GM18507 (cell line): Measurements from ENCODE around the gene GLRB.
"Not testable (repeated sequence)": the region's sequence is repeated elsewhere in the genome, so short reads cannot be mapped to it uniquely, and the experiment has no call there.

Experiments used
- DNase-seq: peaks from one replicate; pipeline ENCODE4 v3.0.0; 2011; ENCODE audit warnings: low read depth; ENCODE audit not compliant: insufficient read length; ENCODE audit errors: extremely low spot score
- FAIRE-seq: peaks from 2 replicates; lab custom pipeline; 2011; peaks lifted over from hg19 to GRCh38; lab: Jason Lieb, UNC

Gene GLRB

GRCh38 chr4:157075811-157076577 lies at the start of gene GLRB:
GLRB (plus strand) TSS chr4:157076150; CDS start chr4:157078025, 1,875 bp downstream.
- DNase-seq = no peak
- no peak for FAIRE-seq

DNA sequence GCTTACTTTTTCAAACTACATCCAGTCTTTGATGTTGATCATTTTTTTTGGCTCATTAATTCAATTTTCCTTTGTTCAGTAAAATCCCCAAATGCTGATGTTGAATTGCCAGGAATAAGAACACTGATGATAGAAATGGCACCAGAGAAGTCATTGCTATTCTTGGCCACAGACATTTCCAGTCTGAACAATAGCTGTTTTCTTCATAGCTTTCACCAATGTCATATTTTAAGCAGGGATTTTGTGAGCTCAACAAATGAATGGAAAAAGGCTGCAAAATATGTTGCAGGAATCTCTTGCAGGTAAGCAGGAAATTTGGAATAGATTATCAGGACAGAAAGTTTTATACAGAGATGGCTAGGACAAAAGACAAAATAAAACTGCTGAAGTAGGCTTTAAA lies 40.5 kb upstream of the GLRB start:
- FAIRE-seq (no peak), DNase-seq (no peak)

- DNase-seq (no peak), FAIRE-seq (no peak)
Measured at GRCh38 chr4:157040405-157040804, 35.5 kb upstream of the GLRB start.

GRCh38 chr4:157043131-157043530 lies 32.8 kb upstream of the GLRB start:
- no peak for FAIRE-seq
- DNase-seq = no peak

- FAIRE-seq (peak; percentile 12), DNase-seq (no peak)
Measured at GRCh38 chr4:157045507-157046127, 30.3 kb upstream of the GLRB start.

GRCh38 chr4:157048248-157048647 lies 27.7 kb upstream of the GLRB start:
- DNase-seq (no peak), FAIRE-seq (no peak)

DNA sequence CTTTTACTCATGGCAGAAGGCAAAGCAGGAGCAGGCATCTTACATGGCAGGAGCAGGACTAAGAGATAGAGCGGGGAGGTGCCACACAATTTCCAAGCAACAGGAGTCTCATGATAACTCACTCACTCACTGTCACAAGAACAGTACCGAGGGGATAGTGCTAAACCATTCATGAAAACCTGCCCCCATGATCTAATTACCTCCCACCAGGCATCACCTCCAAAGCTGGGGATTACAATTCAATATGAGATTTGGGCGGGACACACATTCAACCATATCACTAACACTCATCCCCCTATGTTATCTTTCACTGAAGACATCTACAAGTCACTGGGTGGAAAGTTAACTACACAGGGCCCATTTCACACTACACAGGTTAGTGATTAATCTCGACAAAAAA lies 25.4 kb upstream of the GLRB start:
- FAIRE-seq (no peak), DNase-seq (no peak)

GRCh38 chr4:157052429-157053040 lies 23.4 kb upstream of the GLRB start:
- FAIRE-seq = no peak
- no peak for DNase-seq

DNA sequence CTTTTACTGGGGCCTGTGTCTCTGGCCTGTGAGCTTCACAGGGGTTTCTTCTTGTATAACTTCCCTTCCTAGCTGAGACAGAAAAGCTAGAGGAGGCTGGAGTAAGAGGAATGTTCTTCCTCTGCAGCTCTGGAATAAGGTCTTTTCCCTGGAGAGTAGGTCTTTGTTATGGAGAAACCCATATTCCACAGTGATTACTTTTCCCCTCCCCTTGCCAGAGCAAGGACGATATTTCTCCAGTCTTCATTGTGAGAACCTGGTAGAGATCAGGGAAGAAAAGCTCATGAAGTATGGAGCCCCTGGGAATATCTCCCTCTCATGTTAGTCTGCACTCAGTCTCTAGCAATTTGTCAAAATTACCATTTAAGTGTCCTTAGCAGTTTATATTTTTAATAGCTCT lies 18.7 kb upstream of the GLRB start:
- FAIRE-seq = no peak

DNA sequence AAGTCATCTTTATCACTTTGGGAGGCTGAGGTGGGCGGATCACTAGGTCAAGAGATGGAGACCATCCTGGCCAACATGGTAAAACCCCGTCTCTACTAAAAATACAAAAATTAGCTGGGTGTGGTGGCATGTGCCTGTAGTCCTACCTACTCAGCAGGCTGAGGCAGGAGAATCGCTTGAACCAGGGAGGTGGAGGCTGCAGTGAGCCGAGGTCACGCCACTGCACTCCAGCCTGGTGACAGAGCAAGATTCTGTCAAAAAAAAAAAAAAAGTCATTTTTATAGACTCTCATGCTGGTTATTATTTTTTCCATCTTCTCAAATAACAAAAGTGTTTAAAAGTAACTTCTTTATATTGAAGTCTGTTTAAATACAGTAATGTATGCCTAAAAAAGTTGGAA lies 17.1 kb upstream of the GLRB start:
- FAIRE-seq, DNase-seq: not testable (repeated sequence)

More for the DNA sequence above, 18.7 kb upstream of the GLRB start:
- DNase-seq = no peak

GRCh38 chr4:157072002-157072401 lies 3.9 kb upstream of the GLRB start:
- FAIRE-seq (no peak), DNase-seq (no peak)

DNA sequence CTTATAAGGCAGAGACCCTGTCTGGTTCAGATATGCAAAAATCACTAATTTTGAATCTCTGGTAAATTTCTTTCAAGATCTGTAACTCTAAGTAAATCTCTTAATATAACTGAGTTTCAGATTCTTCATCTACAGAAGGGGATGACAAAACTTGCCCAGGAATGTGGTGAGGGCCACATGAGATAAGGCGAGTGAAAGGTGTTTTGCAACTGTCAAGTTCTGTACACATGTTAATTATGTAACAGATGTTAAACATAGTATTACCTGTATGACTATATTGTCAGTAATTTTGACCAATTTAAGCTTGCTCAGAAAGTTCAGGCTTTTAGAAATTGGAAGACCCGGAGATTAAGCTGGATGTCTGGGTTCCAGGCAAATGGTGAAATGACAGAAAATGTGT lies 549 bp upstream of the GLRB start:
- FAIRE-seq (no peak), DNase-seq (no peak)

DNA sequence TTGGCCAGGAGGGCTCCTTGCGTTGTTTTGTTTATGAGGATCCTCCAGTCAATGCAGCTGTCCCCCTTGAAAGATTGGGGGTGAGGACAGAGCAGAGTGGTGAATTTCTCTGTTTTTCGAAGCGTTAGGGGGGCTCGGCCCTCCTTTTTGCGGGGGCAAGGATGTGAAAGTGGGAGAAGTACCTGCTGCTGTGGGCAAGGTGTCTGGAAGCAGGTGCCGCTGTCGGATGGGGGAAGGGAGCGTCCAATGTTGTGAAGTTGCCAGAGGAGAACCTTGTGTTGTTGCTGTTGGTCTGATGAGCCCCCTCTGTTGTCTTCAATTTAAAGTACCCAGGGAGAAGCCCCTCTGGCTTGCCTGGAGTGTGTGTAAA lies 613 bp downstream of the GLRB start:
- DNase-seq (no peak), FAIRE-seq (no peak)

DNA sequence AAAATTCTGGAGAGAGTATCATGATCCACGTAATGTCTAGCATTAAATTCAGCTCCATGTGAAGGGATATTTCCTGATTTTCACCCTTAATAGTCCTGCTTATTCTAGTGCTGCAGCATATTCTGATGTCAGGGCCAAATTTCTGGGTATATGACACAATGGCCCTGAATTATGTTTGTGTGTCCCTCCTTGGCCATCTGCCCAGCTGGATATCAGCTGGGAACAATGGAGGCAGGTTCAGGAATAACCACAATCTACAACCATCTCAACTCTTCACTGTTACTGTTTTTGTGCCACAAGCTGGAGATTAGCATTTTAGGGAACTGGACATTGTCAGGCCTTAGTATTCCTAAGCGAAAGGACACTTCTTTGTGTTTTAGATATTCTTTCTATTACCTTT lies 3.5 kb downstream of the GLRB start:
- no peak for DNase-seq
- FAIRE-seq = no peak

- no peak for FAIRE-seq
- DNase-seq = no peak
Measured at GRCh38 chr4:157080605-157081004, 4.7 kb downstream of the GLRB start.

GRCh38 chr4:157095716-157096115 lies 19.8 kb downstream of the GLRB start:
- DNase-seq = no peak
- FAIRE-seq = no peak

GRCh38 chr4:157096439-157096838 lies 20.5 kb downstream of the GLRB start:
- no peak for DNase-seq
- FAIRE-seq = no peak

DNA sequence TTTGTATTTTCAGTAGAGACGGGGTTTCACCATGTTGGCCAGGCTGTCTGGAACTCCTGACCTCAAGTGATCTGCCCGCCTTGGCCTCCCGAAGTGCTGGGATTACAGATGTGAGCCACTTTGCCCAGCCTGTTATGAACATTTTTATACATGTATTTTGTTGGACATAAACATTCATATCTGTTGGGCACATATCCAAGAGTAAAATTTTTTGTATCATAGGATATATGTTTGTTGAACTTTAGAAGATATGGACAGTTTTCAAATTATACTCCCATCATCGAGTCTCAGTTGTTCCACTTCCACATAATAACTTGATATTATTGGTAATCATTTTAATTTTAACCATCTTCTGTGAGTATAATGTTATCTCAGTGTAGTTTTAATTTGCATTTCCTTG lies 23.6 kb downstream of the GLRB start:
- no peak for DNase-seq
- FAIRE-seq = no peak

DNA sequence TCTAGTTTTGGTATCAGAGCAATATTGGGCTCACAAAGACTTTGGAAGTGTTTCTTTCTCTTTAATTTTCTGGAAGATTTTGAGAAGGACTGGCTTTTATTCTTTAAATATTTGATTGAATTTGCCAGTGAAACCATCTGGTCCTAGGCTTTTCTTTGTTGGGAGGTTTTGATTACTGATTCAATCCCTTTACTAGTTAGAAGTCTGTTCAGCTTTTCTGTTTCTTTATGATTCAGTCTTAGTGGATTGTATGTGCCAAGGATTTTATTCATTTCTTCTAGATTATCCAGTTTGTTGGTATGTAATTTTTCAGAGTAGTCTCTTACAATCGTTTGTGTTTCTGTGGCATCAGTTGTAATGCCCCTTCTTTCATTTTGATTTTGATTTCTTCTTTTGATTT lies 28.6 kb downstream of the GLRB start:
- no peak for FAIRE-seq

DNA sequence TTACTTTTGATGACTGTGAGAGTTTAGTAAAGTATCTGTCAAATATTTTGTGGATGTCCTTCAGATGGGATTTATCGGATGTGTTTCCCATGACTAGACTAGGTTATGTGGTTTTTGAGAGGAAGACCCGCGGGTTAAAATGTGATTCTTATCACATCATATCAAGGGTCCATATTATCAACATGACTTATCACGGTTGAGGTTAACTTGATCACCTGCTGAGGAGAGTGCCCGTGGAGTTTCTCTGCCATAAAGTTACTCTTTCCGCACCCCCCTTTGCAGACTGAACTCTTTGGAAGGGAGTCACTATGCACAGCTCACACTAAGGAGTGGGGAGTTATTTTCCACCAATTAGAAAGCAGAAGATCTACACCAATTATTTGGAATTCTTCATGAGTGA lies 38.7 kb downstream of the GLRB start:
- FAIRE-seq = no peak
- no peak for DNase-seq

More for the DNA sequence above, 28.6 kb downstream of the GLRB start:
- no peak for DNase-seq
